ENCODE data around the gene CNTN5.

Gene CNTN5

GRCh38 chr11:100182350-100182749 is 1161.6 kb downstream of the CNTN5 start:
- Histone ChIP-seq H3K18ac (ENCODE audit: low read length) (no peak overlapping the region), H3K36me3 (ENCODE audit: control insufficient read depth in 1 of 2, insufficient read depth in 2 of 2, low read length in 2 of 2) (no peaks in the 10 kb centered on the region), H3K9me3 (ENCODE audit: insufficient read depth, low read depth, low read length) (no peaks in the 10 kb centered on the region)

DNA sequence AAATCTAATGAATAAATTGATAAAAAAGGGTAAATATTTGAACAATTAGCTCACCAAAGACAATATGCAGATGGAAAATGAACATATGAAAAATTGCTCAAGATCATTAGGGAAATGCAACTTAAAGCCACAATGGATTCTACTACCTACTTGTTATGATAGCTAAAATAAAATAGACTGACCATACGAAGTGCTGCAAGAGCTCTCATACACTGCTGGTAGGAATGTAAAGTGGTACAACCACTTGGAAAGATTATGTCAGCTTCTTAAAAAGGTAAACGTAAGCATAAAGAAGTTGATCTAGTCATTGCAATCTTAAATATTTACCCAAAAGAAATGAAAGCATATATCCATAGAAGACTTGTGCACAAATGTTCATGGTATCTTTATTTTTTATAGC is 1162.2 kb downstream of the CNTN5 start:
- no peak overlapping the region for H4K8ac ChIP-seq (ENCODE audit: low read depth, low read length)
- no peak overlapping the region for H2BK5ac ChIP-seq (ENCODE audit: low read depth, low read length, poor library complexity)
- no peak for DNase-seq
- no peak overlapping the region for H3K9ac ChIP-seq (ENCODE audit: low read length)
- H4K12ac ChIP-seq (ENCODE audit: low read depth, low read length), result no peak overlapping the region
- H3K27me3 ChIP-seq (ENCODE audit: insufficient read depth, low read length), result no peaks in the 10 kb centered on the region
- H3K9me3 ChIP-seq (ENCODE audit: insufficient read depth, low read depth, low read length), result no peaks in the 10 kb centered on the region
- no peak overlapping the region for H2BK12ac ChIP-seq (ENCODE audit: low read length)
- no peaks in the 10 kb centered on the region for H3K79me1 ChIP-seq (ENCODE audit: low read length)
- H2BK120ac ChIP-seq (ENCODE audit: insufficient read depth, low read length, poor library complexity), result no peak overlapping the region
- H2AK5ac ChIP-seq (ENCODE audit: low read length), result no peak overlapping the region
- H2AFZ ChIP-seq (ENCODE audit: insufficient read depth, low read length, poor library complexity), result no peak overlapping the region
- no peak overlapping the region for H4K91ac ChIP-seq (ENCODE audit: low read depth, low read length)
- H3K27ac ChIP-seq (ENCODE audit: low read depth, low read length), result no peak overlapping the region
- no peaks in the 10 kb centered on the region for H3K79me2 ChIP-seq (ENCODE audit: control insufficient read depth, insufficient read depth, low read length, poor library complexity)
- no peak overlapping the region for H3K4me2 ChIP-seq (ENCODE audit: low read length)
- H3K14ac ChIP-seq (ENCODE audit: low read length), result no peak overlapping the region
- no peaks in the 10 kb centered on the region for H3K4me1 ChIP-seq (ENCODE audit: control insufficient read depth in 1 of 2, insufficient read depth in 2 of 2, low read length in 2 of 2)
- H3K4ac ChIP-seq (ENCODE audit: low read depth, low read length), result no peak overlapping the region
- H3K23ac ChIP-seq (ENCODE audit: low read length), result no peak overlapping the region
- H3K4me3 ChIP-seq (ENCODE audit: low read depth, low read length), result no peak overlapping the region
- H3K36me3 ChIP-seq (ENCODE audit: control insufficient read depth in 1 of 2, insufficient read depth in 2 of 2, low read length in 2 of 2), result no peaks in the 10 kb centered on the region
- no peak overlapping the region for H3K18ac ChIP-seq (ENCODE audit: low read length)
- WGBS (ENCODE audit: extremely low coverage, insufficient coverage, insufficient read length), result no CpG with 5 or more reads among the region's 2 CpGs

More at GRCh38 chr11:100182350-100182749, 1161.6 kb downstream of the CNTN5 start:
- Histone ChIP-seq H2BK12ac (ENCODE audit: low read length) (no peak overlapping the region), H3K27ac (ENCODE audit: low read depth, low read length) (no peak overlapping the region), H3K4me1 (ENCODE audit: control insufficient read depth in 1 of 2, insufficient read depth in 2 of 2, low read length in 2 of 2) (no peaks in the 10 kb centered on the region), H3K14ac (ENCODE audit: low read length) (no peak overlapping the region), H2BK120ac (ENCODE audit: insufficient read depth, low read length, poor library complexity) (no peak overlapping the region), H3K4ac (ENCODE audit: low read depth, low read length) (no peak overlapping the region), H2AK5ac (ENCODE audit: low read length) (no peak overlapping the region), H3K4me3 (ENCODE audit: low read depth, low read length) (no peak overlapping the region), H3K4me2 (ENCODE audit: low read length) (no peak overlapping the region), H3K9ac (ENCODE audit: low read length) (no peak overlapping the region), H2BK5ac (ENCODE audit: low read depth, low read length, poor library complexity) (no peak overlapping the region), H2AFZ (ENCODE audit: insufficient read depth, low read length, poor library complexity) (no peak overlapping the region), H3K27me3 (ENCODE audit: insufficient read depth, low read length) (no peaks in the 10 kb centered on the region), H4K12ac (ENCODE audit: low read depth, low read length) (no peak overlapping the region), H3K79me1 (ENCODE audit: low read length) (no peaks in the 10 kb centered on the region), H3K79me2 (ENCODE audit: control insufficient read depth, insufficient read depth, low read length, poor library complexity) (no peaks in the 10 kb centered on the region), H3K23ac (ENCODE audit: low read length) (no peak overlapping the region), H4K91ac (ENCODE audit: low read depth, low read length) (no peak overlapping the region), H4K8ac (ENCODE audit: low read depth, low read length) (no peak overlapping the region)
- no peak for DNase-seq

- Histone ChIP-seq H4K12ac (ENCODE audit: low read depth, low read length) (no peak overlapping the region), H3K23ac (ENCODE audit: low read length) (no peak overlapping the region), H3K4me1 (ENCODE audit: control insufficient read depth in 1 of 2, insufficient read depth in 2 of 2, low read length in 2 of 2) (no peaks in the 10 kb centered on the region), H2AK5ac (ENCODE audit: low read length) (no peak overlapping the region), H3K18ac (ENCODE audit: low read length) (no peak overlapping the region), H4K8ac (ENCODE audit: low read depth, low read length) (no peak overlapping the region), H3K27ac (ENCODE audit: low read depth, low read length) (no peak overlapping the region), H4K91ac (ENCODE audit: low read depth, low read length) (no peak overlapping the region), H3K4ac (ENCODE audit: low read depth, low read length) (no peak overlapping the region), H3K4me2 (ENCODE audit: low read length) (no peak overlapping the region), H3K14ac (ENCODE audit: low read length) (no peak overlapping the region), H3K27me3 (ENCODE audit: insufficient read depth, low read length) (no peaks in the 10 kb centered on the region), H2AFZ (ENCODE audit: insufficient read depth, low read length, poor library complexity) (no peak overlapping the region), H3K4me3 (ENCODE audit: low read depth, low read length) (no peak overlapping the region), H2BK120ac (ENCODE audit: insufficient read depth, low read length, poor library complexity) (no peak overlapping the region), H3K36me3 (ENCODE audit: control insufficient read depth in 1 of 2, insufficient read depth in 2 of 2, low read length in 2 of 2) (no peaks in the 10 kb centered on the region), H3K79me2 (ENCODE audit: control insufficient read depth, insufficient read depth, low read length, poor library complexity) (no peaks in the 10 kb centered on the region), H3K9ac (ENCODE audit: low read length) (no peak overlapping the region), H3K9me3 (ENCODE audit: insufficient read depth, low read depth, low read length) (no peaks in the 10 kb centered on the region), H3K79me1 (ENCODE audit: low read length) (no peaks in the 10 kb centered on the region), H2BK12ac (ENCODE audit: low read length) (no peak overlapping the region), H2BK5ac (ENCODE audit: low read depth, low read length, poor library complexity) (no peak overlapping the region)
- WGBS (ENCODE audit: extremely low coverage, insufficient coverage, insufficient read length), result no CpG with 5 or more reads among the region's 5 CpGs
- no peak for DNase-seq
These were observed 1164.8 kb downstream of the CNTN5 start for GRCh38 chr11:100185588-100185987.

DNA sequence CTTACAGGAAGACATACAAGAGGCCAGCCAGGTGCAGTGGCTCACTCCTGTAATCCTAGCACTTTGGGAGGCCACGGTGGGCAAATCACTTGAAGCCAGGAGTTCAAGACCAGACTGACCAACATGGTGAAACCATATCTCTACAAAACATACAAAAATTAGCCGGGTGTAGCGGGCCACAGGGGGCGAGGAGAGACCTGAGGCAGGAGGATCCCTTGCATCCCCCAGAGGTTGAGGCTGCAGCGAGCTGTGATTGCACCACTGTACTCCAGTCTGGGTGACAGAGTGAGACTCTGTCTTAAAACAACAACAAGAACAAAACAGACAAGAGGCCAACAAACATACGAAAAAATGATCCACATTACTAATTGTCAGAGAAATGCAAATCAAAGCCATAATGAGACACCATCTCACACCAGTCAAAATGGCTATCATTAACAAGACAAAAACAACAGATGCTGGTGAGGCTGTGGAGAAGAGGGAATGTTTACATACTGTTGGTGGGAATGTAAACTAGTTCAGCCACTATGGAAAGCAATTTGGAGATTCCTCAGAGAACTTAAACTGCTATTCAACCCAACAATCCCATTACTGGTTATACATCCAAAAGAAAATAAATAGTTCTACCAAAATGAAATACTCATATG is 1167.5 kb downstream of the CNTN5 start:
- H3K14ac ChIP-seq (ENCODE audit: low read length), result no peak overlapping the region
- no peak overlapping the region for H4K8ac ChIP-seq (ENCODE audit: low read depth, low read length)
- no peaks in the 10 kb centered on the region for H3K79me2 ChIP-seq (ENCODE audit: control insufficient read depth, insufficient read depth, low read length, poor library complexity)
- no peak overlapping the region for H3K4ac ChIP-seq (ENCODE audit: low read depth, low read length)
- H3K9ac ChIP-seq (ENCODE audit: low read length), result no peak overlapping the region
- no peak overlapping the region for H2BK120ac ChIP-seq (ENCODE audit: insufficient read depth, low read length, poor library complexity)
- no peak overlapping the region for H2AK5ac ChIP-seq (ENCODE audit: low read length)
- H2BK5ac ChIP-seq (ENCODE audit: low read depth, low read length, poor library complexity), result no peak overlapping the region
- H2AFZ ChIP-seq (ENCODE audit: insufficient read depth, low read length, poor library complexity), result no peak overlapping the region
- no peak overlapping the region for H4K91ac ChIP-seq (ENCODE audit: low read depth, low read length)
- H3K36me3 ChIP-seq (ENCODE audit: control insufficient read depth in 1 of 2, insufficient read depth in 2 of 2, low read length in 2 of 2), result no peaks in the 10 kb centered on the region
- H3K79me1 ChIP-seq (ENCODE audit: low read length), result no peaks in the 10 kb centered on the region
- no peak overlapping the region for H2BK12ac ChIP-seq (ENCODE audit: low read length)
- no peak overlapping the region for H3K23ac ChIP-seq (ENCODE audit: low read length)
- H3K4me1 ChIP-seq (ENCODE audit: control insufficient read depth in 1 of 2, insufficient read depth in 2 of 2, low read length in 2 of 2), result no peaks in the 10 kb centered on the region
- DNase-seq, result no peak
- no peaks in the 10 kb centered on the region for H3K9me3 ChIP-seq (ENCODE audit: insufficient read depth, low read depth, low read length)
- no peaks in the 10 kb centered on the region for H3K27me3 ChIP-seq (ENCODE audit: insufficient read depth, low read length)
- H3K4me3 ChIP-seq (ENCODE audit: low read depth, low read length), result no peak overlapping the region
- no peak overlapping the region for H4K12ac ChIP-seq (ENCODE audit: low read depth, low read length)
- no peak overlapping the region for H3K18ac ChIP-seq (ENCODE audit: low read length)
- WGBS (ENCODE audit: extremely low coverage, insufficient coverage, insufficient read length), result no CpG with 5 or more reads among the region's 6 CpGs
- H3K4me2 ChIP-seq (ENCODE audit: low read length), result no peak overlapping the region
- no peak overlapping the region for H3K27ac ChIP-seq (ENCODE audit: low read depth, low read length)
